Measurements from ENCODE around the gene CCRL2. TPM values are rescaled to one million over a fixed set of nuclear protein-coding genes. Genes with fewer than 3 reads are reported as not detected.
A peak's percentile ranks its signal among the peaks of the same experiment; 100 is the strongest.

The CCRL2 gene
- total RNA-seq, 1 experiment from 2014 or later, result not detected

GRCh38 chr3:46378426-46378942, 28.6 kb upstream of the CCRL2 start:
- Mint-ChIP-seq H3K4me3 (no peak overlapping the region), H3K27ac (no peak overlapping the region), H3K4me1 (peaks cover 29% of the 10 kb centered on the region in 2 experiments), H3K27me3 (ENCODE audit: low read depth) (peaks cover 14% of the 10 kb centered on the region), H3K36me3 (ENCODE audit: insufficient read depth in 1 of 3, low read depth in 3 of 3) (no peaks in the 10 kb centered on the region), H3K9me3 (no peaks in the 10 kb centered on the region; a peak in 1 of 5 replicates)
- Histone ChIP-seq H2AK5ac (ENCODE audit: insufficient read length, low read length) (no peak overlapping the region), H2BK20ac (ENCODE audit: low read depth, low read length, poor library complexity, severe bottlenecking) (no peak overlapping the region), H2BK15ac (ENCODE audit: low read depth, low read length) (no peak overlapping the region), H3K4me1 (ENCODE audit: insufficient read depth, low read length) (peaks cover 11% of the 10 kb centered on the region), H3K23ac (ENCODE audit: insufficient read length, low read depth, low read length) (no peak overlapping the region), H3K9ac (ENCODE audit: extremely low read depth, insufficient read length, low read length) (no peak overlapping the region), H3K18ac (ENCODE audit: insufficient read length, low read depth, low read length) (no peak overlapping the region), H3K56ac (ENCODE audit: insufficient read length, low read depth, low read length) (no peak overlapping the region), H4K20me1 (ENCODE audit: control insufficient read depth, insufficient read depth, insufficient read length) (no peaks in the 10 kb centered on the region), H2BK120ac (ENCODE audit: low read depth, low read length, poor library complexity, severe bottlenecking) (no peak overlapping the region), H3K27me3 (ENCODE audit: insufficient read depth, low read length) (no peaks in the 10 kb centered on the region), H3K4me2 (ENCODE audit: insufficient read depth, insufficient read length, low read length) (no peak overlapping the region), H3K23me2 (ENCODE audit: insufficient read length, low read depth, low read length, poor library complexity, severe bottlenecking) (peaks cover 2% of the 10 kb centered on the region), H4K5ac (ENCODE audit: insufficient read length, low read depth, low read length) (no peak overlapping the region), H2BK12ac (ENCODE audit: insufficient read length, low read depth, low read length) (no peak overlapping the region), H2AFZ (ENCODE audit: low read length) (no peak overlapping the region), H3K14ac (ENCODE audit: insufficient read depth, low read length) (no peak overlapping the region), H3K4ac (ENCODE audit: low read depth, low read length) (no peak overlapping the region), H3T11ph (ENCODE audit: low read length) (no peak overlapping the region), H3K9me3 (ENCODE audit: control insufficient read depth, low read depth, low read length) (no peaks in the 10 kb centered on the region), H4K91ac (ENCODE audit: insufficient read length, low read depth, low read length) (no peak overlapping the region), H3K27ac (ENCODE audit: insufficient read length, low read depth, low read length) (no peak overlapping the region), H3K79me1 (ENCODE audit: insufficient read depth, low read depth, low read length, poor library complexity, severe bottlenecking) (no peaks in the 10 kb centered on the region), H2BK5ac (ENCODE audit: insufficient read length, low read length) (no peak overlapping the region), H3K79me2 (ENCODE audit: insufficient read depth, low read length) (no peaks in the 10 kb centered on the region), H4K8ac (replicated peaks; ENCODE audit: insufficient read length, low read depth, low read length) (no peak overlapping the region)
- no CpG with 5 or more reads among the region's 8 CpGs for WGBS (ENCODE audit: extremely low coverage, insufficient read length, low lambda C conversion rate)
- peak; percentile 73 for DNase-seq
- TF ChIP-seq CTCF (conservative IDR thresholded peaks at IDR 0.05), result peak; percentile 88

Measured in H9 (cell line).